HEK293 (cell line): ENCODE data around the gene CCDC9.

Experiments used
- GLIS2 ChIP-seq: fragments of 450-650 bp; formaldehyde crosslinking; IDR thresholded peaks from 2 replicates; pipeline ENCODE4 v1.5.1; 2016; ENCODE audit warnings: missing biosample characterization, missing genetic modification characterization
- IKZF3 ChIP-seq: fragments of 450-650 bp; IDR thresholded peaks from 2 replicates; pipeline ENCODE4 v1.5.0; 2018; ENCODE audit warnings: missing biosample characterization, mild to moderate bottlenecking, missing genetic modification characterization, moderate library complexity
- OVOL3 ChIP-seq: fragments of 450-650 bp; formaldehyde crosslinking; IDR thresholded peaks from 2 replicates; pipeline ENCODE4 v1.5.1; 2016; ENCODE audit warnings: missing biosample characterization, missing genetic modification characterization
- SCRT2 ChIP-seq: fragments of 450-650 bp; formaldehyde crosslinking; IDR thresholded peaks from 2 replicates; pipeline ENCODE4 v1.5.1; 2016; ENCODE audit warnings: missing biosample characterization, missing genetic modification characterization
- ZBTB48 ChIP-seq: fragments of 450-650 bp; formaldehyde crosslinking; IDR thresholded peaks from 2 replicates; pipeline ENCODE4 v1.5.1; 2016; ENCODE audit warnings: missing biosample characterization, missing genetic modification characterization
- ZEB2 ChIP-seq: fragments of 450-650 bp; formaldehyde crosslinking; IDR thresholded peaks from 2 replicates; pipeline ENCODE4 v1.5.1; 2016; ENCODE audit warnings: missing biosample characterization, missing genetic modification characterization
- ZNF214 ChIP-seq: fragments of 450-650 bp; formaldehyde crosslinking; IDR thresholded peaks from 2 replicates; pipeline ENCODE4 v1.5.1; 2017; ENCODE audit warnings: missing biosample characterization, mild to moderate bottlenecking, missing genetic modification characterization, borderline replicate concordance
- ZNF24 ChIP-seq: fragments of 450-650 bp; formaldehyde crosslinking; IDR thresholded peaks from 2 replicates; pipeline ENCODE4 v1.5.1; 2016; ENCODE audit warnings: missing biosample characterization, missing genetic modification characterization
- ZNF248 ChIP-seq: fragments of 450-650 bp; formaldehyde crosslinking; IDR thresholded peaks from 2 replicates; pipeline ENCODE4 v1.5.1; 2017; ENCODE audit warnings: missing biosample characterization, missing genetic modification characterization
- ZNF292 ChIP-seq: fragments of 450-650 bp; formaldehyde crosslinking; IDR thresholded peaks from 2 replicates; pipeline ENCODE4 v1.5.1; 2016; ENCODE audit warnings: low read depth, missing biosample characterization, missing genetic modification characterization, borderline replicate concordance
- ZNF324 ChIP-seq: fragments of 450-650 bp; formaldehyde crosslinking; IDR thresholded peaks from 2 replicates; pipeline ENCODE4 v1.5.1; 2016; ENCODE audit warnings: missing biosample characterization, missing genetic modification characterization
- ZNF416 ChIP-seq: fragments of 450-650 bp; formaldehyde crosslinking; IDR thresholded peaks from 2 replicates; pipeline ENCODE4 v1.5.1; 2016; ENCODE audit warnings: missing biosample characterization, missing genetic modification characterization
- ZNF514 ChIP-seq: fragments of 450-650 bp; formaldehyde crosslinking; IDR thresholded peaks from 2 replicates; pipeline ENCODE4 v1.5.1; 2016; ENCODE audit warnings: missing biosample characterization, missing genetic modification characterization
- ZNF549 ChIP-seq: fragments of 450-650 bp; IDR thresholded peaks from 2 replicates; pipeline ENCODE4 v1.5.1; 2018; ENCODE audit warnings: missing biosample characterization, missing genetic modification characterization, mild to moderate bottlenecking, inconsistent platforms, moderate library complexity
- ZNF596 ChIP-seq: fragments of 450-650 bp; IDR thresholded peaks from 2 replicates; pipeline ENCODE4 v1.5.0; 2018; ENCODE audit warnings: missing biosample characterization, mild to moderate bottlenecking, missing genetic modification characterization, moderate library complexity
- ZNF610 ChIP-seq: fragments of 450-650 bp; formaldehyde crosslinking; IDR thresholded peaks from 2 replicates; pipeline ENCODE4 v1.5.1; 2016; ENCODE audit warnings: missing biosample characterization, missing genetic modification characterization, borderline replicate concordance
- ZNF664 ChIP-seq: fragments of 450-650 bp; formaldehyde crosslinking; IDR thresholded peaks from 2 replicates; pipeline ENCODE4 v1.5.1; 2016; ENCODE audit warnings: missing biosample characterization, missing genetic modification characterization
- ZNF670 ChIP-seq: fragments of 450-650 bp; formaldehyde crosslinking; IDR thresholded peaks from 2 replicates; pipeline ENCODE4 v1.5.1; 2016; ENCODE audit warnings: missing biosample characterization, missing genetic modification characterization, low read depth
- ZNF768 ChIP-seq: fragments of 450-650 bp; formaldehyde crosslinking; IDR thresholded peaks from 2 replicates; pipeline ENCODE4 v1.5.1; 2018; ENCODE audit warnings: missing biosample characterization, mild to moderate bottlenecking, missing genetic modification characterization
- ZNF843 ChIP-seq: fragments of 450-650 bp; formaldehyde crosslinking; IDR thresholded peaks from 2 replicates; pipeline ENCODE4 v1.5.1; 2016; ENCODE audit warnings: missing biosample characterization, missing genetic modification characterization
- TF ChIP-seq, protein P1 (sequence below): fragments of 450-650 bp; formaldehyde crosslinking; IDR thresholded peaks from 2 replicates; pipeline ENCODE4 v1.5.1; 2016; ENCODE audit warnings: missing biosample characterization, missing genetic modification characterization
- TF ChIP-seq, protein P2 (sequence below): fragments of 450-650 bp; formaldehyde crosslinking; IDR thresholded peaks from 2 replicates; pipeline ENCODE4 v1.5.1; 2016; ENCODE audit warnings: missing biosample characterization, missing genetic modification characterization
- TF ChIP-seq, protein P3 (sequence below): fragments of 450-650 bp; formaldehyde crosslinking; IDR thresholded peaks from 2 replicates; pipeline ENCODE4 v1.5.1; 2016; ENCODE audit warnings: missing biosample characterization, missing genetic modification characterization
- TF ChIP-seq, protein P4 (sequence below): fragments of 450-650 bp; formaldehyde crosslinking; IDR thresholded peaks from 2 replicates; pipeline ENCODE4 v1.5.1; 2016; ENCODE audit warnings: missing biosample characterization, missing genetic modification characterization
- TF ChIP-seq, protein P5 (sequence below): fragments of 450-650 bp; formaldehyde crosslinking; IDR thresholded peaks from 2 replicates; pipeline ENCODE4 v1.5.1; 2016; ENCODE audit warnings: missing biosample characterization, missing genetic modification characterization
- TF ChIP-seq, protein P6 (sequence below): fragments of 450-650 bp; formaldehyde crosslinking; IDR thresholded peaks from 2 replicates; pipeline ENCODE4 v1.5.1; 2016; ENCODE audit warnings: missing biosample characterization, missing genetic modification characterization

Gene CCDC9

DNA sequence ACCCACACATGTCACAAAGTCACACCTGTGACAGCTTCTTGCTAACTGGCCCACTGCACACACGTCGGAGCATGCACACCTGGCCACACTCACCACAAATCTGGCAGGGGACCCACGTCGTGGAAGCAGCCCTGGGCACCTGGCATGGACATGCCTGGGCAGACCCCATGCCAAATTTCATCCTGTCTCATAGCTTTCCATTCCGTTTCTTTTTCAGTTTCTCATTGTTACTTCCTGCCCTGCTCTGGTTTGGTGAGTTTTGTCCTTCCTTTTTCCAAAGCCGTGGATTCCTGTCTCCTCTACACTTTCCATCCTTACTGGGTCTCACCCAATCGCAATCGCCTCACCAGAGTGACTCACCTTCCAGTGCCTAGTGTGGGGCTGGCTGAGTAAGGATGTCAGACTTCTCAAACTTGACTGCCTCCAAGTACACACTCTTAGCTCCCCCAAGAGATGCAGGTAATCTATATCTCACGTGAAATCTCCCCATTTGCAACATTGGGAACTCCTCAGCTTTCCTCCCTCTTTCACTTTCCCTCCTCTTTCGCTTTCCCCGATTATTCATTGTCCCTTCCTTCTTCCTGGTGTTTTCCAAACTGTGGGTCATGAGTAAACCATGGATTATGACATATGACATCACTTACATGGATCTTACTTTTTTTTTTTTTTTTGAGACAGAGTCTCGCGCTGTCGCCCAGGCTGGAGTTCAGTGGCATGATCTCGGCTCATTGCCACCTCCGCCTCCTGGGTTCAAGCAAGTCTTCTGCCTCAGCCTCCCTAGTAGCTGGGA is 23.7 kb upstream of the CCDC9 start (continued):
- TF ChIP-seq ZNF843 (tag by site-specific recombination), result 0 out of 2 replicates have a peak, but pooled peaks have one; percentile 35
- no peak for TF ChIP-seq ZNF324 (tag by site-specific recombination)
- TF ChIP-seq, protein P1, sequence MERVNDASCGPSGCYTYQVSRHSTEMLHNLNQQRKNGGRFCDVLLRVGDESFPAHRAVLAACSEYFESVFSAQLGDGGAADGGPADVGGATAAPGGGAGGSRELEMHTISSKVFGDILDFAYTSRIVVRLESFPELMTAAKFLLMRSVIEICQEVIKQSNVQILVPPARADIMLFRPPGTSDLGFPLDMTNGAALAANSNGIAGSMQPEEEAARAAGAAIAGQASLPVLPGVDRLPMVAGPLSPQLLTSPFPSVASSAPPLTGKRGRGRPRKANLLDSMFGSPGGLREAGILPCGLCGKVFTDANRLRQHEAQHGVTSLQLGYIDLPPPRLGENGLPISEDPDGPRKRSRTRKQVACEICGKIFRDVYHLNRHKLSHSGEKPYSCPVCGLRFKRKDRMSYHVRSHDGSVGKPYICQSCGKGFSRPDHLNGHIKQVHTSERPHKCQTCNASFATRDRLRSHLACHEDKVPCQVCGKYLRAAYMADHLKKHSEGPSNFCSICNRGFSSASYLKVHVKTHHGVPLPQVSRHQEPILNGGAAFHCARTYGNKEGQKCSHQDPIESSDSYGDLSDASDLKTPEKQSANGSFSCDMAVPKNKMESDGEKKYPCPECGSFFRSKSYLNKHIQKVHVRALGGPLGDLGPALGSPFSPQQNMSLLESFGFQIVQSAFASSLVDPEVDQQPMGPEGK, result peak; percentile 57; the same call in 1 of the 2 replicates
- peak; percentile 27; the same call in 1 of the 2 replicates for TF ChIP-seq ZNF24
- no peak; the same call in 1 of the 2 replicates for TF ChIP-seq ZNF664
- TF ChIP-seq GLIS2, result no peak
- TF ChIP-seq ZNF670 (tag by site-specific recombination), result no peak
- TF ChIP-seq, protein P2, sequence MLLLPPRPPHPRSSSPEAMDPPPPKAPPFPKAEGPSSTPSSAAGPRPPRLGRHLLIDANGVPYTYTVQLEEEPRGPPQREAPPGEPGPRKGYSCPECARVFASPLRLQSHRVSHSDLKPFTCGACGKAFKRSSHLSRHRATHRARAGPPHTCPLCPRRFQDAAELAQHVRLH (tag by site-specific recombination), result 0 out of 2 replicates have a peak, but pooled peaks have one; percentile 14
- TF ChIP-seq SCRT2, result 0 out of 2 replicates have a peak, but pooled peaks have one; percentile 18
- TF ChIP-seq ZNF549 (tag by site-specific recombination), result no peak
- no peak for TF ChIP-seq OVOL3 (tag by site-specific recombination)
- TF ChIP-seq ZNF768 (tag by site-specific recombination), result no peak
- TF ChIP-seq, protein P3, sequence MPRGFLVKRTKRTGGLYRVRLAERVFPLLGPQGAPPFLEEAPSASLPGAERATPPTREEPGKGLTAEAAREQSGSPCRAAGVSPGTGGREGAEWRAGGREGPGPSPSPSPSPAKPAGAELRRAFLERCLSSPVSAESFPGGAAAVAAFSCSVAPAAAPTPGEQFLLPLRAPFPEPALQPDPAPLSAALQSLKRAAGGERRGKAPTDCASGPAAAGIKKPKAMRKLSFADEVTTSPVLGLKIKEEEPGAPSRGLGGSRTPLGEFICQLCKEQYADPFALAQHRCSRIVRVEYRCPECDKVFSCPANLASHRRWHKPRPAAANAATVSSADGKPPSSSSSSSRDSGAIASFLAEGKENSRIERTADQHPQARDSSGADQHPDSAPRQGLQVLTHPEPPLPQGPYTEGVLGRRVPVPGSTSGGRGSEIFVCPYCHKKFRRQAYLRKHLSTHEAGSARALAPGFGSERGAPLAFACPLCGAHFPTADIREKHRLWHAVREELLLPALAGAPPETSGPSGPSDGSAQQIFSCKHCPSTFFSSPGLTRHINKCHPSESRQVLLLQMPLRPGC, result no peak
- TF ChIP-seq, protein P4, sequence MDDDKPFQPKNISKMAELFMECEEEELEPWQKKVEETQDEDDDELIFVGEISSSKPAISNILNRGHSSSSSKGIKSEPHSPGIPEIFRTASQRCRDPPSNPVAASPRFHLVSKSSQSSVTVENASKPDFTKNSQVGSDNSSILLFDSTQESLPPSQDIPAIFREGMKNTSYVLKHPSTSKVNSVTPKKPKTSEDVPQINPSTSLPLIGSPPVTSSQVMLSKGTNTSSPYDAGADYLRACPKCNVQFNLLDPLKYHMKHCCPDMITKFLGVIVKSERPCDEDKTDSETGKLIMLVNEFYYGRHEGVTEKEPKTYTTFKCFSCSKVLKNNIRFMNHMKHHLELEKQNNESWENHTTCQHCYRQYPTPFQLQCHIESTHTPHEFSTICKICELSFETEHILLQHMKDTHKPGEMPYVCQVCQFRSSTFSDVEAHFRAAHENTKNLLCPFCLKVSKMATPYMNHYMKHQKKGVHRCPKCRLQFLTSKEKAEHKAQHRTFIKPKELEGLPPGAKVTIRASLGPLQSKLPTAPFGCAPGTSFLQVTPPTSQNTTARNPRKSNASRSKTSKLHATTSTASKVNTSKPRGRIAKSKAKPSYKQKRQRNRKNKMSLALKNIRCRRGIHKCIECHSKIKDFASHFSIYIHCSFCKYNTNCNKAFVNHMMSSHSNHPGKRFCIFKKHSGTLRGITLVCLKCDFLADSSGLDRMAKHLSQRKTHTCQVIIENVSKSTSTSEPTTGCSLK, result no peak
- TF ChIP-seq, protein P5, sequence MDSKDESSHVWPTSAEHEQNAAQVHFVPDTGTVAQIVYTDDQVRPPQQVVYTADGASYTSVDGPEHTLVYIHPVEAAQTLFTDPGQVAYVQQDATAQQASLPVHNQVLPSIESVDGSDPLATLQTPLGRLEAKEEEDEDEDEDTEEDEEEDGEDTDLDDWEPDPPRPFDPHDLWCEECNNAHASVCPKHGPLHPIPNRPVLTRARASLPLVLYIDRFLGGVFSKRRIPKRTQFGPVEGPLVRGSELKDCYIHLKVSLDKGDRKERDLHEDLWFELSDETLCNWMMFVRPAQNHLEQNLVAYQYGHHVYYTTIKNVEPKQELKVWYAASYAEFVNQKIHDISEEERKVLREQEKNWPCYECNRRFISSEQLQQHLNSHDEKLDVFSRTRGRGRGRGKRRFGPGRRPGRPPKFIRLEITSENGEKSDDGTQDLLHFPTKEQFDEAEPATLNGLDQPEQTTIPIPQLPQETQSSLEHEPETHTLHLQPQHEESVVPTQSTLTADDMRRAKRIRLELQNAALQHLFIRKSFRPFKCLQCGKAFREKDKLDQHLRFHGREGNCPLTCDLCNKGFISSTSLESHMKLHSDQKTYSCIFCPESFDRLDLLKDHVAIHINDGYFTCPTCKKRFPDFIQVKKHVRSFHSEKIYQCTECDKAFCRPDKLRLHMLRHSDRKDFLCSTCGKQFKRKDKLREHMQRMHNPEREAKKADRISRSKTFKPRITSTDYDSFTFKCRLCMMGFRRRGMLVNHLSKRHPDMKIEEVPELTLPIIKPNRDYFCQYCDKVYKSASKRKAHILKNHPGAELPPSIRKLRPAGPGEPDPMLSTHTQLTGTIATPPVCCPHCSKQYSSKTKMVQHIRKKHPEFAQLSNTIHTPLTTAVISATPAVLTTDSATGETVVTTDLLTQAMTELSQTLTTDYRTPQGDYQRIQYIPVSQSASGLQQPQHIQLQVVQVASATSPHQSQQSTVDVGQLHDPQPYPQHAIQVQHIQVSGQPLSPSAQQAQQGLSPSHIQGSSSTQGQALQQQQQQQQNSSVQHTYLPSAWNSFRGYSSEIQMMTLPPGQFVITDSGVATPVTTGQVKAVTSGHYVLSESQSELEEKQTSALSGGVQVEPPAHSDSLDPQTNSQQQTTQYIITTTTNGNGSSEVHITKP (tag by site-specific recombination), result peak; percentile 86
- no peak for TF ChIP-seq ZNF416 (tag by site-specific recombination)
- peak; percentile 33; the same call in 1 of the 2 replicates for TF ChIP-seq ZBTB48
- TF ChIP-seq IKZF3 (tag by site-specific recombination), result peak; percentile 11; the same call in 1 of the 2 replicates
- TF ChIP-seq ZNF214 (tag by site-specific recombination), result no peak
- TF ChIP-seq ZNF596, result no peak
- TF ChIP-seq, protein P6, sequence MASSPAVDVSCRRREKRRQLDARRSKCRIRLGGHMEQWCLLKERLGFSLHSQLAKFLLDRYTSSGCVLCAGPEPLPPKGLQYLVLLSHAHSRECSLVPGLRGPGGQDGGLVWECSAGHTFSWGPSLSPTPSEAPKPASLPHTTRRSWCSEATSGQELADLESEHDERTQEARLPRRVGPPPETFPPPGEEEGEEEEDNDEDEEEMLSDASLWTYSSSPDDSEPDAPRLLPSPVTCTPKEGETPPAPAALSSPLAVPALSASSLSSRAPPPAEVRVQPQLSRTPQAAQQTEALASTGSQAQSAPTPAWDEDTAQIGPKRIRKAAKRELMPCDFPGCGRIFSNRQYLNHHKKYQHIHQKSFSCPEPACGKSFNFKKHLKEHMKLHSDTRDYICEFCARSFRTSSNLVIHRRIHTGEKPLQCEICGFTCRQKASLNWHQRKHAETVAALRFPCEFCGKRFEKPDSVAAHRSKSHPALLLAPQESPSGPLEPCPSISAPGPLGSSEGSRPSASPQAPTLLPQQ (tag by site-specific recombination), result peak; percentile 66
- no peak for TF ChIP-seq ZNF248 (tag by site-specific recombination)
- TF ChIP-seq ZNF610, result no peak
- TF ChIP-seq ZNF292 (tag by site-specific recombination), result no peak
- peak; percentile 37; the same call in 1 of the 2 replicates for TF ChIP-seq ZEB2 (tag by site-specific recombination)
- TF ChIP-seq ZNF514 (tag by site-specific recombination), result no peak
